ENCODE results near the gene IL18RAP.

GRCh38 chr2:102498414-102498813 lies 75.5 kb downstream of the IL18RAP start:
- TF ChIP-seq, protein P1, sequence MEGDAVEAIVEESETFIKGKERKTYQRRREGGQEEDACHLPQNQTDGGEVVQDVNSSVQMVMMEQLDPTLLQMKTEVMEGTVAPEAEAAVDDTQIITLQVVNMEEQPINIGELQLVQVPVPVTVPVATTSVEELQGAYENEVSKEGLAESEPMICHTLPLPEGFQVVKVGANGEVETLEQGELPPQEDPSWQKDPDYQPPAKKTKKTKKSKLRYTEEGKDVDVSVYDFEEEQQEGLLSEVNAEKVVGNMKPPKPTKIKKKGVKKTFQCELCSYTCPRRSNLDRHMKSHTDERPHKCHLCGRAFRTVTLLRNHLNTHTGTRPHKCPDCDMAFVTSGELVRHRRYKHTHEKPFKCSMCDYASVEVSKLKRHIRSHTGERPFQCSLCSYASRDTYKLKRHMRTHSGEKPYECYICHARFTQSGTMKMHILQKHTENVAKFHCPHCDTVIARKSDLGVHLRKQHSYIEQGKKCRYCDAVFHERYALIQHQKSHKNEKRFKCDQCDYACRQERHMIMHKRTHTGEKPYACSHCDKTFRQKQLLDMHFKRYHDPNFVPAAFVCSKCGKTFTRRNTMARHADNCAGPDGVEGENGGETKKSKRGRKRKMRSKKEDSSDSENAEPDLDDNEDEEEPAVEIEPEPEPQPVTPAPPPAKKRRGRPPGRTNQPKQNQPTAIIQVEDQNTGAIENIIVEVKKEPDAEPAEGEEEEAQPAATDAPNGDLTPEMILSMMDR (IDR thresholded peaks at IDR 0.05; ENCODE audit: poor library complexity): no peak
- TF ChIP-seq EZH2phosphoT487 (IDR thresholded peaks at IDR 0.05; ENCODE audit: low read depth, severe bottlenecking, unreplicated experiment): no peak
